GM12873 (cell line): ENCODE results near the gene FAM210A.

Experiments used
- CTCF ChIP-seq: IDR thresholded peaks from 2 replicates; pipeline ENCODE4 v1.5.1; 2012; ENCODE audit warnings: low read depth, mild to moderate bottlenecking, moderate library complexity, low read length, control low read depth; ENCODE audit not compliant: insufficient read depth; ENCODE audit errors: missing control alignments

The FAM210A gene

GRCh38 chr18:13619505-13620205 lies 106.7 kb downstream of the FAM210A start:
- TF ChIP-seq CTCF, result no peak

DNA sequence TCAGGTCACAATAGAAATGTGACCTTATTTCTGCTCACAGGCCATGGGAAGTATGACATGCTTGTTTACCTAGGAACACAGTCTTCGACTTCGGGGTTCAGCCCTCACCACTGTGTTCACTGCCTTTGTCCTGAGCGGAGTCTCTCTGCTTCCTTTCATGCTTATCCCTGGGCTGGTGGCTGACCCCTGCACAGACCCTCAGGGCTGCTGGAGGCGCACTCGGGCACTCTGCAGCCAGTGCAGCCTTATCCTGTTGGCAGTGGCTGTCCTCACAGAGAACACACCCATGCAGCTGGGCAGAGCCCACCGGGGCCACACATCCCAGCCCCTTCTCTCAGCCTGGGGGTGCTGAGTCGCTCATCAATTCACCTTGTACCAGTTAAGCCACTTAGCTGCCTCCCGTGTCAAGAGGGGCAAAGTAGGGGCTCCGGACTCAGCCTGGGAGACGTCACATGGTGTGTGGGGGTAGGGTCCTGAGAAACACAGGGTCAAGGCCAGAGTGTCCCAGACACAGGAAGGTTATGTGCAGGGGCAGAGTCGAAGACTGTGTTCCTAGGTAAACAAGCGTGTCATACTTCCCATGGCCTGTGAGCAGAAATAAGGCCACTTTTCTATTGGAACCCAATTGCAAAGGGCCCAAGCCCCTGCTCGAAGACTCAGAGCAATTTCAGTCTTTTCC lies 107.5 kb downstream of the FAM210A start:
- TF ChIP-seq CTCF, result no peak

DNA sequence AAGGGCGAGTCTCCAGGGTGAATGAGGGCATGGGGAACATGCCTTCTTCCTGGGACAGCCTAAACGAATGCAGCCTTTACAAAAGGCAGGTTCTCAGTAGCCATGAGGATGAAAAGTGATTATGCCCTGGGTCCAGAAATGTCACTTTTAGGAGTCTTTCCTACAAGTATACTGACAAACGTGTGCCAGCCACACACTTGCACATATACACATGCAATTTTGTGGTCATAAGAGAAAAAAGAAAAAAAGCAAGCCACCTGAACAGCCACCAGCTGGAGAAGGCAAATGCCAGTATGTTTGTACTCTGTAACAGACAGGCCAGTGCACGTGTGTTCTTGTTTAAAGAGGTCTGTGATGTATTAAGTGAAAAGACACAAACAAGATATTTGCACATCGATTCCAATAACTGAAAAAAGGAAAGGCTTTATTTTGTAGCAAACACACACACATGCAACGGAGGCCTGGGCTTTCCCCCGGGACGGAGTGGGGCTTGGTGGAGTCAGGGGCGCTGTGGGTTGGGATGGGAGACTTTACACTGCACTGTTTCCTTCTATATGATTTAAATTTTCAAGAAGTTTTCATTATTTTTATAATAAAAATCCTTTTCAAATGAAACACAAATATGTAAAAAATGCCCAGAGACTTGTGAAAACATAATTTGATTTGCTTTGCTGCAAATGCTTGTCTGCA lies 108.4 kb downstream of the FAM210A start:
- TF ChIP-seq CTCF, result no peak

GRCh38 chr18:13616525-13617035 lies 109.8 kb downstream of the FAM210A start:
- no peak for TF ChIP-seq CTCF

- no peak for TF ChIP-seq CTCF
These were observed 110.3 kb downstream of the FAM210A start for GRCh38 chr18:13616041-13616440.

DNA sequence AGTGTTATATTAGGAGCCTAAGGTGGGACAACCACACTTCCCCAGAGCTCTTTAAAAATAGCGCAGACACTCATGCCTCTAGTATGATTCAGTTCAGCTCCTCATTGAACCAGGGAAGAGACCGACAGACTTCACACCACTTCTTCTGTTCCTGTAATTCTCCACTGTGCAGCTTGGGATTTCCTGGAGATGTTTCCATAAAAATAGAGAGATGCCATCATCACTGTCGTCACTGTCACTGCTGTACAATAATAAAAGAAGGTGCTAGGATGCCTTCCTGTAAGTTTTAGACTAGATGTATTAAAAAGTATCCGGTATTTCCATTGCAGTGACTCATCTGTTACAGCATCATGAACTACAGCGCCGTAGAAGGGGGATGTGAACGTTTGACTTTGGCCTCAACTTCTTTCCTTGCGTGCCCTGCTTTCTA lies 110.9 kb downstream of the FAM210A start:
- no peak for TF ChIP-seq CTCF
